K562 (cell line): Measurements from ENCODE around the gene SLC36A1. TPM values are rescaled to one million over a fixed set of nuclear protein-coding genes. Genes with fewer than 3 reads are reported as not detected.

Source experiments
- ATAC-seq: fragments of 200-7000 bp; cut with Tn5 transposase; 3 replicates; pipeline ENCODE4 v1.9.1; 2020; ENCODE audit warnings: moderate library complexity
- BruUV-seq: library from RNA; stranded (reverse); fragments of 400-500 nt; replicated peaks from 2 replicates; lab custom pipeline; 2021; lab: Mats Ljungman, UMichigan
- CTCF ChIA-PET: fragments of 300-600 bp; formaldehyde crosslinking; extraction: SDS; loops from one replicate; lab custom pipeline; 2021; ENCODE audit warnings: low intra/inter-chr PET ratio; lab: Yijun Ruan, JAX
- POLR2A ChIA-PET: fragments of 300-600, 350-650 bp; sonication (Branson Sonifier 250); formaldehyde crosslinking; extraction: SDS; loops from one replicate; lab custom pipeline; 2021; ENCODE audit warnings: antibody characterized with exemption, inconsistent platforms; lab: Yijun Ruan, JAX
- DNase-seq, 4 experiments: peaks; one replicate each; pipeline versions ENCODE4 v3.0.0 to v3.0.0-alpha.2; 2011 to 2018; ENCODE audit warnings: low spot score in 3 of 4, mixed read lengths in 3 of 4; ENCODE audit errors: extremely low read depth in 1 of 4
- FAIRE-seq: peaks from 2 replicates; lab custom pipeline; 2011; peaks lifted over from hg19 to GRCh38; lab: Jason Lieb, UNC
- H2AFZ ChIP-seq: 2 replicates; pipeline ENCODE4 v1.6.0; 2011; ENCODE audit warnings: low read depth, low read length, control low read depth, inconsistent platforms
- H3K27ac ChIP-seq: fragments of 200-600 bp; 3 replicates; pipeline ENCODE4 v1.8.0; 2011; ENCODE audit warnings: low read depth, mild to moderate bottlenecking, control low read depth, inconsistent platforms, low read length, moderate library complexity, mixed read lengths; ENCODE audit errors: extremely low read depth
- H3K27me3 ChIP-seq, 2 experiments: fragments of 300-600 bp in 1 of 2; 2 replicates in 1 of 2; 3 replicates in 1 of 2; pipeline versions ENCODE4 v1.6.0 to v1.8.0; 2011; ENCODE audit warnings: inconsistent platforms in 2 of 2, low read length in 2 of 2, mild to moderate bottlenecking in 1 of 2, mixed read lengths in 1 of 2, moderate library complexity in 1 of 2; ENCODE audit not compliant: control insufficient read depth in 2 of 2, insufficient read depth in 2 of 2
- H3K36me3 ChIP-seq: fragments of 300-600 bp; 3 replicates; pipeline ENCODE4 v1.8.0; 2011; ENCODE audit warnings: mild to moderate bottlenecking, low read length, inconsistent platforms; ENCODE audit not compliant: control insufficient read depth, insufficient read depth
- H3K4me1 ChIP-seq, 2 experiments: fragments of 200-600 bp in 1 of 2; replicated peaks in 1 of 2; 2 replicates in 1 of 2; 3 replicates in 1 of 2; pipeline versions ENCODE4 v1.5.1 to v1.8.0; 2011; ENCODE audit warnings: inconsistent platforms in 2 of 2, low read length in 2 of 2, mild to moderate bottlenecking in 1 of 2, mixed read lengths in 1 of 2, moderate library complexity in 1 of 2; ENCODE audit not compliant: control insufficient read depth in 2 of 2, insufficient read depth in 2 of 2
- H3K4me2 ChIP-seq: 2 replicates; pipeline ENCODE4 v1.6.1; 2011; ENCODE audit warnings: low read length, control low read depth, inconsistent platforms, mixed read lengths; ENCODE audit not compliant: insufficient read depth
- H3K4me3 ChIP-seq: fragments of 200-600 bp; sonication (generic), shearing (Covaris generic); 2 replicates; pipeline ENCODE4 v1.5.1; 2016; ENCODE audit warnings: control low read depth, inconsistent platforms
- H3K79me2 ChIP-seq: fragments of 200-600 bp; 3 replicates; pipeline ENCODE4 v1.8.0; 2011; ENCODE audit warnings: low read length, inconsistent platforms; ENCODE audit not compliant: control insufficient read depth, insufficient read depth
- H3K9ac ChIP-seq, 2 experiments: 2 replicates each; pipeline versions ENCODE4 v1.6.0 to v1.6.1; 2011; ENCODE audit warnings: low read depth in 2 of 2, low read length in 2 of 2, control low read depth in 1 of 2, inconsistent platforms in 1 of 2, mild to moderate bottlenecking in 1 of 2, mixed read lengths in 1 of 2; ENCODE audit not compliant: insufficient read depth in 1 of 2
- H3K9me1 ChIP-seq: one replicate; pipeline ENCODE4 v1.6.0; 2011; ENCODE audit warnings: inconsistent platforms, mild to moderate bottlenecking, low read length, moderate library complexity; ENCODE audit not compliant: control insufficient read depth, insufficient read depth
- H3K9me3 ChIP-seq: replicated peaks from 2 replicates; pipeline ENCODE4 v1.5.1; 2011; ENCODE audit warnings: low read depth, low read length, inconsistent platforms; ENCODE audit not compliant: control insufficient read depth, insufficient read depth
- H4K20me1 ChIP-seq: replicated peaks from 2 replicates; pipeline ENCODE4 v1.6.1; 2011; ENCODE audit warnings: low read length, inconsistent platforms, mixed read lengths; ENCODE audit not compliant: control insufficient read depth, insufficient read depth
- C11orf30 ChIP-seq: fragments of 450-650 bp; IDR thresholded peaks from 2 replicates; pipeline ENCODE4 v1.6.1; 2016; ENCODE audit warnings: low read depth, mild to moderate bottlenecking
- CBX1 ChIP-seq: sonication (generic); IDR thresholded peaks from 2 replicates; pipeline ENCODE4 v1.6.1; 2016; ENCODE audit warnings: antibody characterized with exemption, low read depth, mild to moderate bottlenecking
- DPF2 ChIP-seq: fragments of 450-650 bp; IDR thresholded peaks from 2 replicates; pipeline ENCODE4 v1.6.1; 2016
- E2F8 ChIP-seq: fragments of 450-650 bp; IDR thresholded peaks from 2 replicates; pipeline ENCODE4 v1.7.1; 2018; ENCODE audit warnings: mild to moderate bottlenecking, low read depth; ENCODE audit not compliant: partially characterized antibody
- KDM2B ChIP-seq: fragments of 250-450 bp; sonication (Bioruptor Pico); IDR thresholded peaks from 2 replicates; pipeline ENCODE4 v1.8.0; 2021; ENCODE audit warnings: mild to moderate bottlenecking, moderate library complexity
- NEUROD1 ChIP-seq: fragments of 150-350 bp; IDR thresholded peaks from 2 replicates; pipeline ENCODE4 v1.6.1; 2014; ENCODE audit warnings: borderline replicate concordance, low read length, low read depth; ENCODE audit not compliant: partially characterized antibody
- PHB2 ChIP-seq: fragments of 450-650 bp; IDR thresholded peaks from 2 replicates; pipeline ENCODE4 v1.6.1; 2017; ENCODE audit warnings: low read depth
- PHF8 ChIP-seq: fragments of 200-600 bp; sonication (generic); IDR thresholded peaks from 2 replicates; pipeline ENCODE4 v1.6.1; 2012; ENCODE audit warnings: mixed run types, mild to moderate bottlenecking, inconsistent platforms, low read length, moderate library complexity, borderline replicate concordance
- POLR2AphosphoS5 ChIP-seq: IDR thresholded peaks from 2 replicates; pipeline ENCODE4 v1.6.1; 2011; ENCODE audit warnings: mild to moderate bottlenecking, low read depth, low read length, moderate library complexity; ENCODE audit not compliant: control insufficient read depth, insufficient read depth
- POLR3G ChIP-seq: IDR thresholded peaks from 2 replicates; pipeline ENCODE4 v1.6.1; 2011; ENCODE audit not compliant: insufficient read length, insufficient replicate concordance; ENCODE audit errors: extremely low read depth
- PYGO2 ChIP-seq: fragments of 450-650 bp; IDR thresholded peaks from 2 replicates; pipeline ENCODE4 v1.6.1; 2016; ENCODE audit warnings: mild to moderate bottlenecking, missing genetic modification characterization, moderate library complexity, missing compliant biosample characterization
- RBFOX2 ChIP-seq: fragments of 200-400 bp; formaldehyde crosslinking; IDR thresholded peaks from 2 replicates; pipeline ENCODE4 v1.6.1; 2017; ENCODE audit warnings: low read depth, mild to moderate bottlenecking, low read length, moderate library complexity
- ZNF133 ChIP-seq: fragments of 250-450 bp; sonication (Bioruptor Pico); IDR thresholded peaks from 2 replicates; pipeline ENCODE4 v1.4.0; 2020; ENCODE audit warnings: mild to moderate bottlenecking
- ZNF232 ChIP-seq: sonication (generic); formaldehyde crosslinking; IDR thresholded peaks from 2 replicates; pipeline ENCODE4 v1.8.0; 2022; ENCODE audit warnings: mild to moderate bottlenecking, missing genetic modification reagents
- ZNF316 ChIP-seq: fragments of 450-650 bp; IDR thresholded peaks from 2 replicates; pipeline ENCODE4 v1.6.1; 2016
- ZNF354B ChIP-seq: fragments of 250-450 bp; sonication (Bioruptor Pico); IDR thresholded peaks from 2 replicates; pipeline ENCODE4 v1.4.0; 2020
- ZNF57 ChIP-seq: fragments of 450-650 bp; formaldehyde crosslinking; IDR thresholded peaks from 2 replicates; pipeline ENCODE4 v1.4.0; 2020; ENCODE audit warnings: mild to moderate bottlenecking, moderate library complexity
- ZNF668 ChIP-seq: fragments of 250-450 bp; sonication (Bioruptor Pico); IDR thresholded peaks from 2 replicates; pipeline ENCODE4 v1.8.0; 2022; ENCODE audit warnings: mild to moderate bottlenecking, inconsistent platforms
- ZNF77 ChIP-seq: fragments of 250-450 bp; sonication (Bioruptor Pico); IDR thresholded peaks from 2 replicates; pipeline ENCODE4 v1.5.0; 2020
- WGBS: fragments of 100-300 bp; shearing (Covaris generic); methylation state at CpG from one replicate; pipeline ENCODE4 v1.1.6; 2016; ENCODE audit warnings: low coverage, mixed read lengths; ENCODE audit not compliant: insufficient coverage; ENCODE audit errors: missing lambda C conversion rate; 5-methylcytosine and 5-hydroxymethylcytosine counted together
- in situ Hi-C: fragments of 300-500 bp; cut with MboI; formaldehyde crosslinking; loops from 4 replicates; pipeline ENCODE4 v1.15.0; 2018; ENCODE audit warnings: inconsistent platforms, mixed read lengths
- intact Hi-C: fragments of 100-400 bp; cut with micrococcal nuclease; formaldehyde crosslinking; loops from 2 replicates; pipeline ENCODE4 v1.14.2; 2022
- polyA plus RNA-seq, 8 experiments: library from polyadenylated mRNA; depleted of rRNA in 4 of 8; stranded (reverse) in 5 of 8; unstranded in 3 of 8; fragments of >200 nt; fragmentation: Nextera tagmentation in 2 of 8; fragmentation: Illumina TruSeq in 1 of 8; extraction: Ambion mirVana in 2 of 8; extraction: Trizol in 1 of 8; gene quantifications; 2 replicates each; pipeline versions ENCODE4 v1.2.1 to v1.2.3, GENCODE V29; 2011 to 2014; ENCODE audit warnings: inconsistent platforms in 1 of 8, missing spikeins in 1 of 8
- total RNA-seq, 7 experiments: library from RNA; depleted of rRNA in 6 of 7; stranded (reverse); fragments of >200 nt in 6 of 7; fragmentation: Illumina TruSeq in 2 of 7; extraction: Trizol in 2 of 7; gene quantifications; 2 replicates each; pipeline versions ENCODE4 v1.2.1 to v1.2.3, GENCODE V29; 2011 to 2021; ENCODE audit warnings: low replicate concordance in 1 of 7

SLC36A1 gene
- total and polyA plus RNA-seq, 9 of the 15 experiments (the other 6 are each of a cell fraction or from before 2014, with no cell fraction given): 1.6 to 8.4 (median 4.6) TPM

GRCh38 chr5:151430731-151431130, 16.7 kb upstream of the SLC36A1 start (continued):
- TF ChIP-seq POLR2AphosphoS5: no peak

- Histone ChIP-seq H3K9ac (no peak overlapping the region), H3K27ac (no peak overlapping the region), H3K36me3 (no peaks in the 10 kb centered on the region), H4K20me1 (no peaks in the 10 kb centered on the region), H3K79me2 (no peaks in the 10 kb centered on the region), H3K4me3 (no peak overlapping the region), H2AFZ (no peak overlapping the region), H3K9me1 (no peaks in the 10 kb centered on the region), H3K4me1 (no peaks in the 10 kb centered on the region), H3K4me2 (no peak overlapping the region), H3K27me3 (peaks cover 0 to 6% of the 10 kb centered on the region in 2 experiments; a peak in 1 of 5 replicates), H3K9me3 (no peaks in the 10 kb centered on the region)
- 7% methylated on average over 6 of the region's 6 CpGs for WGBS
- no peak for ATAC-seq
- DNase-seq: no peak
- no peak for FAIRE-seq
- TF ChIP-seq DPF2 (no peak), PYGO2 (no peak), ZNF354B (CRISPR knock-in tag) (no peak), RBFOX2 (no peak), C11orf30 (no peak), ZNF77 (no peak), ZNF133 (CRISPR knock-in tag) (no peak), KDM2B (CRISPR knock-in tag) (no peak), ZNF668 (CRISPR knock-in tag) (no peak), NEUROD1 (no peak), ZNF316 (no peak), E2F8 (no peak), ZNF57 (no peak), PHF8 (no peak), CBX1 (no peak), POLR3G (no peak), ZNF232 (CRISPR knock-in tag) (no peak), PHB2 (no peak)
- BruUV-seq: no TSS peak
- ChIA-PET POLR2A (no interaction called here), CTCF (no interaction called here)
- intact Hi-C loops (no loop called here), in situ Hi-C loops (no loop called here)
Observed at GRCh38 chr5:151431666-151432065, 15.7 kb upstream of the SLC36A1 start.
